Adrenal gland (tissue), 12 donors: Measurements from ENCODE around the gene C1QL1. TPM values are rescaled to one million over a fixed set of nuclear protein-coding genes. Genes with fewer than 3 reads are reported as not detected.

Source experiments
- DNase-seq, 7 donors: peaks; one replicate each; pipeline ENCODE4 v3.0.0-alpha.2; 2019 to 2020
- H3K27ac ChIP-seq, 5 donors: fragments of 200-600 bp; sonication (generic) in 4 of 5; 1 replicate in 3 of 5; 2 replicates in 2 of 5; pipeline versions ENCODE4 v1.5.1 to v1.8.0; 2016 to 2020; ENCODE audit warnings: mild to moderate bottlenecking in 1 of 5
- H3K27me3 ChIP-seq: fragments of 200-600 bp; 2 replicates; pipeline ENCODE4 v1.8.0; 2021
- H3K36me3 ChIP-seq, 2 donors: fragments of 200-600 bp; replicated peaks in 1 of 2; 1 replicate in 1 of 2; 2 replicates in 1 of 2; pipeline versions ENCODE4 v1.5.1 to v1.8.0; 2018 to 2022
- H3K4me1 ChIP-seq, 2 donors: fragments of 200-600 bp; replicated peaks in 1 of 2; 1 replicate in 1 of 2; 2 replicates in 1 of 2; pipeline versions ENCODE4 v1.5.1 to v1.8.0; 2018 to 2021
- H3K4me3 ChIP-seq, 4 donors: fragments of 200-600 bp; sonication (generic) in 3 of 4; one replicate each; pipeline ENCODE4 v1.5.1; 2016 to 2018
- H3K9me3 ChIP-seq, 3 donors: fragments of 200-600 bp; sonication (generic) in 1 of 3; replicated peaks in 1 of 3; 1 replicate in 2 of 3; 2 replicates in 1 of 3; pipeline versions ENCODE4 v1.5.1 to v1.8.0; 2016 to 2021
- POLR2A ChIP-seq, 2 donors: fragments of 450-650 bp; IDR thresholded peaks; one replicate each; pipeline ENCODE4 v1.6.1; 2017; ENCODE audit warnings: antibody characterized with exemption in 2 of 2, mild to moderate bottlenecking in 2 of 2, moderate library complexity in 1 of 2
- WGBS, 4 donors: extraction: QIAGEN DNeasy Blood & Tissue Kit in 2 of 4; methylation state at CpG; one replicate each; pipeline versions ENCODE4 v1.1.5 to v1.1.7; 2013 to 2017; 5-methylcytosine and 5-hydroxymethylcytosine counted together
- intact Hi-C, 2 donors: fragments of 100-400 bp; cut with DNase I; formaldehyde crosslinking; loops; one replicate each; pipeline versions ENCODE4 v1.14.1 to v1.15.0; 2022 to 2023
- polyA plus RNA-seq, 3 donors: library from polyadenylated mRNA; stranded (reverse); fragments of 200-250 nt in 2 of 3; fragments of 350-450 nt in 1 of 3; fragmentation: Illumina TruSeq in 1 of 3; extraction: RNeasy Lipid Tissue Mini Kit (QIAGEN cat#74804) in 1 of 3; gene quantifications; one replicate each; pipeline ENCODE4 v1.2.3, GENCODE V29; 2013 to 2014
- total RNA-seq, 9 donors: library from RNA; depleted of rRNA in 4 of 9; stranded (reverse); fragments of >200 nt in 4 of 9; fragments of 120-200 nt in 1 of 9; fragmentation: NEBNext Ultra II Directional in 1 of 9; extraction: Animal tissue kit (Norgen Biotek cat#: 25700) in 1 of 9; gene quantifications; one replicate each; pipeline versions ENCODE4 v1.1.0 to v1.2.4, GENCODE V29; 2013 to 2023
- TF ChIP-seq, protein P1 (sequence below), 6 experiments: fragments of 450-650 bp in 4 of 6; fragments of 200-600 bp in 2 of 6; sonication (generic) in 1 of 6; IDR thresholded peaks; 1 replicate in 5 of 6; 2 replicates in 1 of 6; pipeline versions ENCODE4 v1.5.1 to v1.8.0; 2016 to 2021; ENCODE audit warnings: antibody characterized with exemption in 6 of 6, mild to moderate bottlenecking in 2 of 6, moderate library complexity in 1 of 6
- donor health status: healthy with polysubstance abuse.
- donor health status: Bipolar disorder and iron deficiency.
- donor health status: DM: yes; HTN: yes; CAD: no.
- donor health status: DM: no; HTN: no; CAD: no.
- donor health status: DM: no; HTN: no; CAD: no.
- donor health status: DM: yes; HTN: yes; CAD: no.

C1QL1 gene
- total and polyA plus RNA-seq, 12 donors: 0.27 to 3.3 (median 1.1) TPM; not detected in 4

DNA sequence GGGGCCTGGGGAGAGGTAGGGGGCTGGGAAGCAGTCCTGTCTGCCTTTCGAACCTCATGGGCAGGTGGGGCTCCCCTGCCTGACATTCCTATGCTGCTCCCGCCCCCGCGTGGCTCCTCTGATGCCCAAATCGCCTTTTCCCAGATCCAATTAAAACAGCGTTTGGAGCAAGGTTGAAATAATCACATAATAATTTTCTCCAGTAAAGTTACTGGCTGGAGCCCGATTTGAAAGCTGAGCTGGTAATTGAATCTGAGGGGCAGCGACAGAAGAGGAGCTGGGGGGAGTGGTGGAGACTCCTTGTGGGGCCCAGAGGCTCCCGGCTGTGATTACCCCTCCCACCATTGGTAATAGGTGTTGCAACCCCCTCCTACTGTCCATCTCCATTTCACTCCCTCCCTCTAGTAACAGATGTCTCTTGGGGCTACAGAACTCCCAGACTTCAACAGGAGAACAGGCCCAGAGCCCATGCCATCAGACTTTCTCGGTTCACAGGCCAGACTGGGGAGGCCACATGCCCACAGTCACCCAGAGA is 38.9 kb upstream of the C1QL1 start:
- Histone ChIP-seq H3K27me3 (no peaks in the 10 kb centered on the region), H3K36me3 (no peaks in the 10 kb centered on the region), H3K27ac (no peak overlapping the region), H3K4me1 (no peaks in the 10 kb centered on the region), H3K4me3 (no peak overlapping the region), H3K9me3 (no peaks in the 10 kb centered on the region)
- DNase-seq: no peak
- intact Hi-C loops: no loop called here
- 34 to 60% (median 42%) methylated on average over 9 to 10 of the region's 10 CpGs for WGBS, 4 donors
- TF ChIP-seq, protein P1, sequence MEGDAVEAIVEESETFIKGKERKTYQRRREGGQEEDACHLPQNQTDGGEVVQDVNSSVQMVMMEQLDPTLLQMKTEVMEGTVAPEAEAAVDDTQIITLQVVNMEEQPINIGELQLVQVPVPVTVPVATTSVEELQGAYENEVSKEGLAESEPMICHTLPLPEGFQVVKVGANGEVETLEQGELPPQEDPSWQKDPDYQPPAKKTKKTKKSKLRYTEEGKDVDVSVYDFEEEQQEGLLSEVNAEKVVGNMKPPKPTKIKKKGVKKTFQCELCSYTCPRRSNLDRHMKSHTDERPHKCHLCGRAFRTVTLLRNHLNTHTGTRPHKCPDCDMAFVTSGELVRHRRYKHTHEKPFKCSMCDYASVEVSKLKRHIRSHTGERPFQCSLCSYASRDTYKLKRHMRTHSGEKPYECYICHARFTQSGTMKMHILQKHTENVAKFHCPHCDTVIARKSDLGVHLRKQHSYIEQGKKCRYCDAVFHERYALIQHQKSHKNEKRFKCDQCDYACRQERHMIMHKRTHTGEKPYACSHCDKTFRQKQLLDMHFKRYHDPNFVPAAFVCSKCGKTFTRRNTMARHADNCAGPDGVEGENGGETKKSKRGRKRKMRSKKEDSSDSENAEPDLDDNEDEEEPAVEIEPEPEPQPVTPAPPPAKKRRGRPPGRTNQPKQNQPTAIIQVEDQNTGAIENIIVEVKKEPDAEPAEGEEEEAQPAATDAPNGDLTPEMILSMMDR (IDR thresholded peaks at IDR 0.05): no peak
- no peak for TF ChIP-seq POLR2A (IDR thresholded peaks at IDR 0.05)

DNA sequence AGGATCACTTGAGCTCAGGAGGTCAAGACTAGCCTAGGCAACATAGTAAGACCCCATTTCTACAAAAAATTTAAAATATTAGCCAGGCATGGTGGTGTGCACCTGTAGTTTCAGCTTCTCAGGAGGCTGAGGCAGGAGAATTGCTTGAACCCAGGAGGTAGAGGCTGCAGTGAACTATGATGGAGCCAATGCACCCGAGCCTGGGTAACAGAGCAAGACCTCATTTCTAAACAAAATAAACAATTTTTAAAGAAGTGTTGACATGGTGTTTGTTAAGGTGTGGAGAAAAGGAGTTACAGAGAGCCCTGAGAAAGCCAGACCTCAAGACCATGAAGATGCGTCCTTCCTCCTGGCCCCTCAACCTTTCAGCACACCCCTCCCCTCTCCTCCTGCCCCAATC is 37.6 kb upstream of the C1QL1 start:
- intact Hi-C loops: no loop called here
- H3K4me3 ChIP-seq: no peak overlapping the region

DNA sequence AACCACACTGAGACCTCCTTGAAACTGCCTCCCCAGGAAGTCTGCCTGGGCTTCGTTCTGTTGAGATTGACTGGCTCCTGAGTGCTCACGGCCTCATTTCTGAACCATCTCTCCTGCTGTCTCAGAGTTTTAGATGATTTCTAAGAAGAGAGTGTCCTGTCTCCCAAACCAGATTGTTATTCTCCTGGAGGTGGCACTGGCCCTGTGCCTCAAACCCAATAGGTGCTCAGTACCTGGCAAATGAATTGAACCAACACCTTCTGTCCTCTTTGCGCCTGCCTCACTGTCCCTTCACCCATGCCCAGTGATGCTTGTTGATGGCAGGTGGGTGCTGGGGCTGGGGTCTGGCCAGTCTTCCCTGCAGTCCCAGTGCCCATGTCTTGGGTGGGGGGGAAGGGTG is 36.3 kb upstream of the C1QL1 start:
- no peak for DNase-seq
- no peaks in the 10 kb centered on the region for H3K9me3 ChIP-seq
- no peak for TF ChIP-seq POLR2A (IDR thresholded peaks at IDR 0.05)
- TF ChIP-seq, protein P1 (IDR thresholded peaks at IDR 0.05): no peak
- H3K27me3 ChIP-seq: no peaks in the 10 kb centered on the region
- no peak overlapping the region for H3K27ac ChIP-seq
- H3K4me3 ChIP-seq: no peak overlapping the region
- whole genome bisulfite sequencing, 4 donors: 86 to 91% (median 90%) methylated on average over 3 of the region's 3 CpGs
- no peaks in the 10 kb centered on the region for H3K36me3 ChIP-seq
- H3K4me1 ChIP-seq: no peaks in the 10 kb centered on the region
- intact Hi-C loops: no loop called here

More for the DNA sequence above, 37.6 kb upstream of the C1QL1 start:
- Histone ChIP-seq H3K9me3 (no peaks in the 10 kb centered on the region), H3K4me1 (no peaks in the 10 kb centered on the region), H3K27ac (no peak overlapping the region), H3K27me3 (no peaks in the 10 kb centered on the region), H3K36me3 (no peaks in the 10 kb centered on the region)
- 75 to 97% (median 88%) methylated on average over 2 of the region's 2 CpGs for WGBS, 4 donors
- no peak for TF ChIP-seq POLR2A (IDR thresholded peaks at IDR 0.05)
- TF ChIP-seq, protein P1 (IDR thresholded peaks at IDR 0.05): no peak
- DNase-seq: no peak

DNA sequence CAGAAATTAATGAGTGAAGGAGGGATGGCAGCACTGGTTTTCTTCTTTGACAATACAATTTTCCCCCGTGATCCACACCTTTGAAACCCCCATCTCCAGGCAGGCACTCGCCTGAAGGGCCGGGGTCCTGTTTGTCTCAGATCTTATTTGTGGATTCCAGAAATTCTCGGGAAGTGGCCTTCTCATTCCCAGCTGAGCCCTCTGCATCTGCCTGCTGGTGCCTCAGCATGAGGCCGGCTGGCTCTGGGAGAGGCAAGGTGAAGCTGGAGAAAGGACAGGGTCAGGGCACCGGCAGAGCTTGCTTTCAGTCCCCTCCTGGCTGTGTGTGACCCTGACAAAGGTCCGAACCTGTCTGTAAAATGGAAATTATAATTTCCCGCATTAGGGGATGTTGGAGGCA is 35.8 kb upstream of the C1QL1 start:
- H3K9me3 ChIP-seq: no peaks in the 10 kb centered on the region
- TF ChIP-seq, protein P1 (IDR thresholded peaks at IDR 0.05): no peak
- TF ChIP-seq POLR2A (IDR thresholded peaks at IDR 0.05): no peak
- H3K27me3 ChIP-seq: no peaks in the 10 kb centered on the region
- no peaks in the 10 kb centered on the region for H3K36me3 ChIP-seq
- intact Hi-C loops: no loop called here
- DNase-seq: no peak
- 62 to 81% (median 69%) methylated on average over 4 to 8 of the region's 8 CpGs for WGBS, 4 donors
- H3K4me3 ChIP-seq: no peak overlapping the region
- no peaks in the 10 kb centered on the region for H3K4me1 ChIP-seq
- no peak overlapping the region for H3K27ac ChIP-seq
